Natural killer cell (primary cell): ENCODE results near the gene BDKRB2. TPM values are rescaled to one million over a fixed set of nuclear protein-coding genes. Genes with fewer than 3 reads are reported as not detected.

ENCODE experiments used
- ATAC-seq, 3 donors: fragments of 150-1000 bp in 2 of 3; fragments of 200-7000 bp in 1 of 3; cut with Tn5 transposase; 1 replicate in 1 of 3; 2 replicates in 2 of 3; pipeline ENCODE4 v1.10.0; 2021; ENCODE audit warnings: mild to moderate bottlenecking in 2 of 3, moderate library complexity in 2 of 3
- DNase-seq, 2 donors: peaks; one replicate each; pipeline versions ENCODE4 v3.0.0 to v3.0.0-alpha.2; 2013 to 2021; ENCODE audit warnings: mixed read lengths in 1 of 2
- H3K27ac ChIP-seq: one replicate; pipeline ENCODE4 v1.5.1; 2013; ENCODE audit warnings: mild to moderate bottlenecking, low read length
- H3K27me3 ChIP-seq: one replicate; pipeline ENCODE4 v1.6.1; 2013; ENCODE audit warnings: low read length; ENCODE audit not compliant: control insufficient read depth, insufficient read depth
- H3K36me3 ChIP-seq: one replicate; pipeline ENCODE4 v1.6.1; 2013; ENCODE audit warnings: low read length; ENCODE audit not compliant: control insufficient read depth, insufficient read depth
- H3K4me1 ChIP-seq: one replicate; pipeline ENCODE4 v1.6.1; 2013; ENCODE audit warnings: low read length; ENCODE audit not compliant: control insufficient read depth, insufficient read depth
- H3K4me3 ChIP-seq: one replicate; pipeline ENCODE4 v1.5.1; 2013; ENCODE audit warnings: low read length
- H3K9me3 ChIP-seq: one replicate; pipeline ENCODE4 v1.6.1; 2013; ENCODE audit warnings: low read length; ENCODE audit not compliant: control insufficient read depth, insufficient read depth
- H3K27ac Mint-ChIP-seq, 2 donors: one replicate each; pipeline ENCODE4 v1.8.0; 2022; ENCODE audit warnings: mild to moderate bottlenecking in 2 of 2, mixed read lengths in 2 of 2, moderate library complexity in 1 of 2
- H3K27me3 Mint-ChIP-seq, 2 donors: one replicate each; pipeline ENCODE4 v1.8.0; 2022; ENCODE audit warnings: low read depth in 2 of 2, mixed read lengths in 2 of 2
- H3K36me3 Mint-ChIP-seq: one replicate; pipeline ENCODE4 v1.8.0; 2022; ENCODE audit warnings: mixed read lengths
- H3K4me1 Mint-ChIP-seq, 2 donors: one replicate each; pipeline ENCODE4 v1.8.0; 2022; ENCODE audit warnings: mixed read lengths in 2 of 2
- H3K4me3 Mint-ChIP-seq: one replicate; pipeline ENCODE4 v1.8.0; 2022; ENCODE audit warnings: mild to moderate bottlenecking, moderate library complexity, mixed read lengths
- H3K9me3 Mint-ChIP-seq, 2 donors: one replicate each; pipeline ENCODE4 v1.8.0; 2022; ENCODE audit warnings: mixed read lengths in 2 of 2
- WGBS: methylation state at CpG from one replicate; pipeline ENCODE4 v1.1.7; 2013; ENCODE audit warnings: missing lambda C conversion rate; ENCODE audit not compliant: insufficient coverage; 5-methylcytosine and 5-hydroxymethylcytosine counted together
- intact Hi-C: fragments of 100-400 bp; cut with micrococcal nuclease; formaldehyde crosslinking; loops from one replicate; pipeline ENCODE4 v1.14.2; 2022
- total RNA-seq, 4 donors: library from RNA; stranded (reverse); fragments of 120-200 nt in 1 of 4; gene quantifications; one replicate each; pipeline versions ENCODE4 v1.2.3 to v1.2.4, GENCODE V29; 2013 to 2022
- TF ChIP-seq, protein P1 (sequence below): fragments of 200-600 bp; IDR thresholded peaks from one replicate; pipeline ENCODE4 v1.8.0; 2022; ENCODE audit warnings: antibody characterized with exemption

Gene BDKRB2
- total RNA-seq, 3 donors from 2014 or later (not counting 1 experiment from before 2014, with no cell fraction given) = not detected

DNA sequence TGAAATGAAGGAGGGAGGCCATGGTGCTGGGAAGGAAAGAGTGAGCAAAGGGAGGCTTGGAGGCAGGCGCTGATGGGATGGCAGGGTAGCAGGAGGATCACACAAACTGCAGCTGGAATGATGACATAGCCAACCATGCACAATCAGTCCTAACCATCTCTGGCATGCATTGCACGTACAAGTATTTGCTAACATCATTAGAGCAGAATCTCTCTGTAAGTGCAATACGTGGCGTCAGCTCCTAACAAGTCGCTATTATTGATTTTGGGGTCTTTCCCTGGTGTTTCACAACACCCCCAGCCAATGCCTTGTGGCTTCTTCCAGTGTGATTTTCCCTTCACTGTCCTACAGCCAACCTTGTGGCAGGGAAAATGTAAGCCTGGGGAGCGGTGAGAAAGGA, 69.9 kb downstream of the BDKRB2 start:
- Mint-ChIP-seq H3K4me3 (no peak overlapping the region), H3K4me1 (no peaks in the 10 kb centered on the region), H3K36me3 (no peaks in the 10 kb centered on the region), H3K27me3 (peaks cover 0 to 3% of the 10 kb centered on the region in 2 donors), H3K27ac (no peak overlapping the region), H3K9me3 (no peaks in the 10 kb centered on the region)
- H3K9me3 ChIP-seq = peaks cover 10% of the 10 kb centered on the region
- 92% methylated on average over 6 of the region's 6 CpGs for WGBS
- intact Hi-C loops = no loop called here
- H3K27ac ChIP-seq = no peak overlapping the region
- DNase-seq (no peak), ATAC-seq (no peak)
- H3K36me3 ChIP-seq = no peaks in the 10 kb centered on the region
- H3K27me3 ChIP-seq = no peaks in the 10 kb centered on the region
- TF ChIP-seq, protein P1, sequence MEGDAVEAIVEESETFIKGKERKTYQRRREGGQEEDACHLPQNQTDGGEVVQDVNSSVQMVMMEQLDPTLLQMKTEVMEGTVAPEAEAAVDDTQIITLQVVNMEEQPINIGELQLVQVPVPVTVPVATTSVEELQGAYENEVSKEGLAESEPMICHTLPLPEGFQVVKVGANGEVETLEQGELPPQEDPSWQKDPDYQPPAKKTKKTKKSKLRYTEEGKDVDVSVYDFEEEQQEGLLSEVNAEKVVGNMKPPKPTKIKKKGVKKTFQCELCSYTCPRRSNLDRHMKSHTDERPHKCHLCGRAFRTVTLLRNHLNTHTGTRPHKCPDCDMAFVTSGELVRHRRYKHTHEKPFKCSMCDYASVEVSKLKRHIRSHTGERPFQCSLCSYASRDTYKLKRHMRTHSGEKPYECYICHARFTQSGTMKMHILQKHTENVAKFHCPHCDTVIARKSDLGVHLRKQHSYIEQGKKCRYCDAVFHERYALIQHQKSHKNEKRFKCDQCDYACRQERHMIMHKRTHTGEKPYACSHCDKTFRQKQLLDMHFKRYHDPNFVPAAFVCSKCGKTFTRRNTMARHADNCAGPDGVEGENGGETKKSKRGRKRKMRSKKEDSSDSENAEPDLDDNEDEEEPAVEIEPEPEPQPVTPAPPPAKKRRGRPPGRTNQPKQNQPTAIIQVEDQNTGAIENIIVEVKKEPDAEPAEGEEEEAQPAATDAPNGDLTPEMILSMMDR = no peak
- H3K4me1 ChIP-seq = no peaks in the 10 kb centered on the region
- no peak overlapping the region for H3K4me3 ChIP-seq

DNA sequence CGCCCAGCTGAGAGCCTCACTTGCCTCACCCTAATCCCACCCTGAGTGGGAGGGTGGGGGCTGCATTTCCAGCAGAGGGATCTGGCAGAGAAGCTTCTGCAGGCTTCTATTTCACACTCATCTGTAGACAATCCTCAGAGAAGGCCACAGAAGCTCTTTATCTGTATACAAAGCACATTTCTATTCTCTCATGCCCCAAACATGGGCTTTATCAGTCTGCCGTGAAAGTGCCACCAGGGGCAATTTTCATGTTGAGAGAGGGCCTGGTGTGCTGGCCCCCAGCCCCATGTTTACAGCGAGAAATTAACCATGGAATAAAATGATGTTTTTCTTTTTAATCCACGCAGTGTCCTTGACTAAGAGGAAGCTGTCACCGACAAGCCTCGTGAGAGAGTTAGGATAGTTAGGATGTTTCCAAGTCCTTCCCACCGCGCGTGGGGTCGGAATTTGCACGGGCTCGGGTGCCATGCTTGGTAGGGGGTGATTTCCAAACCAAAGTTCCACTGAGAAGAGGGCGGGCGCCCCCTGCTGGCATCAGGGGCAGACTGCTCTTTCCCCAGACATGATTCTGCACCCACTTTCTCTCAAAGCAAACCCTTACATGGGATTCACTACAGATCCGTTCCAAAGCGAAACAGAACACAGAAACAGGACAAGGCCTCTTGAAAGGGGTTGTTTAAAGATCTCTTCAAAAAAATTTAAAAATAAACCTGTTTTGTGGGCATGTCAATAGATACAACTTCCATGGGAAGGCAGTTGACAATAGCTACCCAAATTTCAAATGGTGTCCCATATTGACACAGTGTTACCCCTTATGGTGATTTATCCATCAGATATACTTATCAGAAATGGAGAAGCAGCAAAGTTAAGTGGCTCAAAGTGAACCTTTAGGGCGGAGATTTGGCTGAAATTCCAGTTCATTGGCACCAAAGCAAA, 70.8 kb downstream of the BDKRB2 start:
- Histone ChIP-seq H3K36me3 (no peaks in the 10 kb centered on the region), H3K27ac (no peak overlapping the region), H3K4me1 (no peaks in the 10 kb centered on the region), H3K27me3 (no peaks in the 10 kb centered on the region), H3K9me3 (peaks cover 10% of the 10 kb centered on the region), H3K4me3 (no peak overlapping the region)
- ATAC-seq = peak in 1 of 3 donors; percentile 51
- Mint-ChIP-seq H3K4me3 (no peak overlapping the region), H3K9me3 (no peaks in the 10 kb centered on the region), H3K4me1 (no peaks in the 10 kb centered on the region), H3K27me3 (peaks cover 0 to 3% of the 10 kb centered on the region in 2 donors), H3K36me3 (no peaks in the 10 kb centered on the region), H3K27ac (no peak overlapping the region)
- 19% methylated on average over 14 of the region's 17 CpGs for WGBS
- intact Hi-C loops = no loop called here
- TF ChIP-seq, protein P1 = peak; percentile 66
- peak; percentile 29 to 79 for DNase-seq

DNA sequence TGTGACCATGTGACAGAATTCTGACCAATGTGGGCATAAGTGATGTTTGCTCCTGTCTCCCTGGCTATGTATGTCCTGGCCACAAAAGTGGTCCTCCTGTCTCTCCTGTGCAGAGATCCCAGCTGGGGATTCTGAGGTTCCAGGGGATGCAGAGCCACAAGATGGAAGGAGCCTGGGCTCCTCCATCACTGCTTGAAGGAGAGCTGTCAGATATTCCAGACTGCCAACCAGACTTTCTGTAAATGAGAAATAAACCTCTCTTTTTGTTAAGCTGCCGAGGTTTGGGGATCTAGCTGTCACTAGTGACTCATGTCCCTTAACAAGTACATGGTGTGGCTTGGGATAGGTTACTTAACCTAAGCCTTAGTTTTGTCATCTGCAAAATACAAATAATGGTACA, 73.3 kb downstream of the BDKRB2 start:
- H3K4me1 Mint-ChIP-seq = no peaks in the 10 kb centered on the region
- TF ChIP-seq, protein P1 = no peak
- Histone ChIP-seq H3K27me3 (no peaks in the 10 kb centered on the region), H3K4me3 (no peak overlapping the region), H3K4me1 (no peaks in the 10 kb centered on the region), H3K36me3 (peaks cover 9% of the 10 kb centered on the region), H3K27ac (no peak overlapping the region), H3K9me3 (peaks cover 10% of the 10 kb centered on the region)
- H3K4me3 Mint-ChIP-seq = no peak overlapping the region
- H3K9me3 Mint-ChIP-seq = no peaks in the 10 kb centered on the region
- intact Hi-C loops = no loop called here
- DNase-seq = no peak
- H3K36me3 Mint-ChIP-seq = no peaks in the 10 kb centered on the region
- no peak overlapping the region for H3K27ac Mint-ChIP-seq
- WGBS = 100% methylated on average over 1 of the region's 1 CpG
- H3K27me3 Mint-ChIP-seq = peaks cover 0 to 3% of the 10 kb centered on the region in 2 donors
- no peak for ATAC-seq
